OCI-LY7 (cell line): Measurements from ENCODE around the gene CCT5. TPM values are rescaled to one million over a fixed set of nuclear protein-coding genes. Genes with fewer than 3 reads are reported as not detected.
"Not testable (repeated sequence)": the region's sequence is repeated elsewhere in the genome, so short reads cannot be mapped to it uniquely, and the experiment has no call there.

Source experiments
- BruUV-seq: library from RNA; stranded (reverse); fragments of 400-500 nt; replicated peaks from 2 replicates; lab custom pipeline; 2021; lab: Mats Ljungman, UMichigan
- CTCF ChIA-PET: fragments of 300-600 bp; sonication (Branson Sonifier 250); formaldehyde crosslinking; loops from one replicate; lab custom pipeline; 2022; ENCODE audit warnings: antibody characterized with exemption; ENCODE audit not compliant: unreplicated experiment; lab: Charles Lee
- POLR2A ChIA-PET: fragments of 300-600 bp; sonication (Branson Sonifier 250); formaldehyde crosslinking; loops from one replicate; lab custom pipeline; 2022; ENCODE audit warnings: antibody characterized with exemption; lab: Charles Lee
- DNase-seq: peaks from one replicate; pipeline ENCODE4 v3.0.0-alpha.2; 2015; ENCODE audit warnings: low spot score
- H2AFZ ChIP-seq: fragments of 200-600 bp; sonication (generic), shearing (Covaris generic); 2 replicates; pipeline ENCODE4 v1.6.1; 2014; ENCODE audit warnings: mild to moderate bottlenecking, antibody characterized with exemption, low read length, moderate library complexity
- H3K27ac ChIP-seq: fragments of 200-600 bp; sonication (generic); 2 replicates; pipeline ENCODE4 v1.5.1; 2014; ENCODE audit warnings: mixed run types, low read depth, mild to moderate bottlenecking, moderate library complexity, low read length, inconsistent platforms; ENCODE audit not compliant: poor library complexity, severe bottlenecking
- H3K36me3 ChIP-seq: fragments of 200-600 bp; sonication (generic); 2 replicates; pipeline ENCODE4 v1.6.1; 2014; ENCODE audit warnings: mild to moderate bottlenecking, antibody characterized with exemption, low read length, moderate library complexity, mixed read lengths; ENCODE audit not compliant: insufficient read depth
- H3K4me1 ChIP-seq: fragments of 200-600 bp; sonication (generic); 2 replicates; pipeline ENCODE4 v1.5.1; 2014; ENCODE audit warnings: mild to moderate bottlenecking, low read length; ENCODE audit not compliant: insufficient read depth, poor library complexity, severe bottlenecking
- H3K4me2 ChIP-seq: fragments of 200-600 bp; sonication (generic); 2 replicates; pipeline ENCODE4 v1.6.1; 2014; ENCODE audit warnings: mild to moderate bottlenecking, low read length
- H3K4me3 ChIP-seq: fragments of 200-600 bp; sonication (generic); 2 replicates; pipeline ENCODE4 v1.5.1; 2014; ENCODE audit warnings: mild to moderate bottlenecking, low read depth, low read length; ENCODE audit not compliant: poor library complexity, severe bottlenecking
- H3K79me2 ChIP-seq: fragments of 200-600 bp; sonication (generic); 2 replicates; pipeline ENCODE4 v1.6.1; 2016; ENCODE audit warnings: low read depth, mild to moderate bottlenecking, low read length, moderate library complexity, mixed read lengths; ENCODE audit not compliant: insufficient read depth
- H3K9me2 ChIP-seq: fragments of 200-600 bp; sonication (generic); 2 replicates; pipeline ENCODE4 v1.6.1; 2016; ENCODE audit warnings: mild to moderate bottlenecking, low read length, mixed read lengths; ENCODE audit not compliant: insufficient read depth
- H3K9me3 ChIP-seq: fragments of 200-600 bp; sonication (generic); 2 replicates; pipeline ENCODE4 v1.6.1; 2014; ENCODE audit warnings: mild to moderate bottlenecking, mixed run types, low read length, mixed read lengths
- H4K20me1 ChIP-seq: fragments of 200-600 bp; sonication (generic); 2 replicates; pipeline ENCODE4 v1.6.1; 2014; ENCODE audit warnings: mild to moderate bottlenecking, antibody characterized with exemption, low read length, moderate library complexity, mixed read lengths; ENCODE audit not compliant: insufficient read depth
- CTCF ChIP-seq: fragments of 200-600 bp; sonication (generic); conservative IDR thresholded peaks from 2 replicates; pipeline ENCODE4 v1.5.1; 2014; ENCODE audit warnings: mild to moderate bottlenecking, antibody characterized with exemption, low read length, moderate library complexity, mixed read lengths
- EZH2phosphoT487 ChIP-seq: fragments of 200-600 bp; sonication (generic); IDR thresholded peaks from 2 replicates; pipeline ENCODE4 v1.6.1; 2018; ENCODE audit warnings: low read depth, borderline replicate concordance, mild to moderate bottlenecking, mixed run types, antibody characterized with exemption, low read length, moderate library complexity, mixed read lengths
- intact Hi-C: fragments of 100-400 bp; cut with micrococcal nuclease; formaldehyde crosslinking; loops from one replicate; pipeline ENCODE4 v1.10.0; 2022; ENCODE audit not compliant: unreplicated experiment
- total RNA-seq, 2 experiments: library from RNA; depleted of rRNA in 1 of 2; stranded (reverse); fragments of >200 nt in 1 of 2; shearing (Covaris generic) in 1 of 2; gene quantifications; 2 replicates each; pipeline ENCODE4 v1.2.3, GENCODE V29; 2014 to 2022

CCT5 gene
- total RNA-seq, 2 experiments from 2014 or later, result 389 to 498 TPM

- POLR2A ChIA-PET, result no interaction called here
- intact Hi-C loops, result no loop called here
- no TSS peak for BruUV-seq
Observed at GRCh38 chr5:10244342-10244944, 5.6 kb upstream of the CCT5 start.

GRCh38 chr5:10246761-10247160 is 3.3 kb upstream of the CCT5 start:
- POLR2A ChIA-PET, result interaction anchor here (0.6 kb wide), 1 partner anchor 86 kb away, joined by 6 read pairs; no protein-coding TSS in a partner anchor
- intact Hi-C loops, result no loop called here
- no TSS peak for BruUV-seq

More at GRCh38 chr5:10244342-10244944, 5.6 kb upstream of the CCT5 start:
- peaks cover 17% of the 10 kb centered on the region; the same call in 1 of the 2 replicates for H3K79me2 ChIP-seq
- H3K9me2 ChIP-seq, result no peaks in the 10 kb centered on the region
- H3K9me3 ChIP-seq, result no peaks in the 10 kb centered on the region
- no peak overlapping the region for H3K4me2 ChIP-seq
- CTCF ChIA-PET, result no interaction called here
- no peak overlapping the region for H3K4me3 ChIP-seq
- no peaks in the 10 kb centered on the region for H4K20me1 ChIP-seq
- peaks cover 9% of the 10 kb centered on the region for H3K4me1 ChIP-seq
- H3K27ac ChIP-seq, result no peak overlapping the region
- no peak overlapping the region for H2AFZ ChIP-seq
- no peak for TF ChIP-seq EZH2phosphoT487
- TF ChIP-seq CTCF, result no peak
- no peak for DNase-seq
- no peaks in the 10 kb centered on the region for H3K36me3 ChIP-seq

GRCh38 chr5:10247217-10247616 is 2.9 kb upstream of the CCT5 start:
- H3K36me3 ChIP-seq, result peaks cover 18% of the 10 kb centered on the region
- peaks cover 19% of the 10 kb centered on the region for H3K4me1 ChIP-seq
- peaks cover 15% of the 10 kb centered on the region for H4K20me1 ChIP-seq
- H2AFZ ChIP-seq, DNase-seq, H3K9me3 ChIP-seq, H3K4me3 ChIP-seq, BruUV-seq, H3K27ac ChIP-seq, intact Hi-C loops, H3K9me2 ChIP-seq, H3K4me2 ChIP-seq, CTCF ChIA-PET: not testable (repeated sequence)
- POLR2A ChIA-PET, result interaction anchor here (0.6 kb wide), 1 partner anchor 86 kb away, joined by 6 read pairs; no protein-coding TSS in a partner anchor
- H3K79me2 ChIP-seq, result peaks cover 38% of the 10 kb centered on the region

More at GRCh38 chr5:10246761-10247160, 3.3 kb upstream of the CCT5 start:
- Histone ChIP-seq H3K4me1 (peaks cover 14% of the 10 kb centered on the region), H4K20me1 (peaks cover 11% of the 10 kb centered on the region), H3K36me3 (peaks cover 13% of the 10 kb centered on the region), H3K4me3 (no peak overlapping the region), H3K4me2 (no peak overlapping the region), H3K9me2 (no peaks in the 10 kb centered on the region), H3K79me2 (peaks cover 34% of the 10 kb centered on the region), H3K27ac (no peak overlapping the region), H3K9me3 (no peaks in the 10 kb centered on the region), H2AFZ (no peak overlapping the region)
- CTCF ChIA-PET, result no interaction called here
- TF ChIP-seq EZH2phosphoT487 (no peak), CTCF (no peak)
- DNase-seq, result no peak
